HUES6 (cell line): ENCODE data around the gene CMIP.

Experiments
- H3K27ac ChIP-seq: 2 replicates; pipeline ENCODE4 v1.7.0; 2013; ENCODE audit warnings: low read depth, mild to moderate bottlenecking, low read length, inconsistent platforms
- H3K27me3 ChIP-seq: 2 replicates; pipeline ENCODE4 v1.6.1; 2013; ENCODE audit warnings: low read length; ENCODE audit not compliant: control insufficient read depth, insufficient read depth
- H3K36me3 ChIP-seq: 2 replicates; pipeline ENCODE4 v1.6.1; 2013; ENCODE audit warnings: low read length; ENCODE audit not compliant: control insufficient read depth, insufficient read depth
- H3K4me1 ChIP-seq: 2 replicates; pipeline ENCODE4 v1.6.1; 2013; ENCODE audit warnings: low read length; ENCODE audit not compliant: control insufficient read depth, insufficient read depth
- H3K4me3 ChIP-seq: 2 replicates; pipeline ENCODE4 v1.5.1; 2013; ENCODE audit warnings: low read depth, low read length
- H3K9ac ChIP-seq: one replicate; pipeline ENCODE4 v1.6.1; 2013; ENCODE audit warnings: mild to moderate bottlenecking, low read length
- H3K9me3 ChIP-seq: 2 replicates; pipeline ENCODE4 v1.6.1; 2013; ENCODE audit warnings: low read depth, low read length; ENCODE audit not compliant: control insufficient read depth, insufficient read depth

Gene CMIP

GRCh38 chr16:81617021-81617346 is 172.4 kb downstream of the CMIP start:
- Histone ChIP-seq H3K27me3 (no peaks in the 10 kb centered on the region), H3K9ac (no peak overlapping the region), H3K4me1 (peaks cover 14% of the 10 kb centered on the region; the same call in 1 of the 2 replicates), H3K27ac (no peak overlapping the region), H3K36me3 (peaks cover 31% of the 10 kb centered on the region), H3K9me3 (no peaks in the 10 kb centered on the region), H3K4me3 (no peak overlapping the region)

- no peak overlapping the region for H3K27ac ChIP-seq
- H3K9me3 ChIP-seq: no peaks in the 10 kb centered on the region
- peaks cover 29% of the 10 kb centered on the region for H3K36me3 ChIP-seq
- H3K27me3 ChIP-seq: no peaks in the 10 kb centered on the region
- no peak overlapping the region for H3K4me3 ChIP-seq
- H3K9ac ChIP-seq: no peak overlapping the region
- H3K4me1 ChIP-seq: peaks cover 11% of the 10 kb centered on the region; the same call in 1 of the 2 replicates
Observed at GRCh38 chr16:81618187-81618586, 173.6 kb downstream of the CMIP start.

- H3K9ac ChIP-seq: no peak overlapping the region
- H3K27ac ChIP-seq: no peak overlapping the region
- H3K4me3 ChIP-seq: no peak overlapping the region
- H3K36me3 ChIP-seq: peaks cover 28% of the 10 kb centered on the region
- H3K27me3 ChIP-seq: no peaks in the 10 kb centered on the region
- H3K9me3 ChIP-seq: no peaks in the 10 kb centered on the region
- H3K4me1 ChIP-seq: peaks cover 11% of the 10 kb centered on the region; the same call in 1 of the 2 replicates
Observed at GRCh38 chr16:81618661-81619060, 174.1 kb downstream of the CMIP start.

- Histone ChIP-seq H3K36me3 (peaks cover 28% of the 10 kb centered on the region), H3K27ac (no peak overlapping the region), H3K9ac (no peak overlapping the region), H3K4me1 (peaks cover 11% of the 10 kb centered on the region; the same call in 1 of the 2 replicates), H3K9me3 (no peaks in the 10 kb centered on the region), H3K27me3 (no peaks in the 10 kb centered on the region), H3K4me3 (no peak overlapping the region)
Observed at GRCh38 chr16:81620029-81620428, 175.4 kb downstream of the CMIP start.

GRCh38 chr16:81620796-81621195 is 176.2 kb downstream of the CMIP start:
- no peaks in the 10 kb centered on the region for H3K27me3 ChIP-seq
- peaks cover 11% of the 10 kb centered on the region; the same call in 1 of the 2 replicates for H3K4me1 ChIP-seq
- H3K9ac ChIP-seq: no peak overlapping the region
- no peak overlapping the region for H3K4me3 ChIP-seq
- peaks cover 28% of the 10 kb centered on the region for H3K36me3 ChIP-seq
- H3K9me3 ChIP-seq: no peaks in the 10 kb centered on the region
- no peak overlapping the region for H3K27ac ChIP-seq

GRCh38 chr16:81621496-81621895 is 176.9 kb downstream of the CMIP start:
- no peak overlapping the region for H3K27ac ChIP-seq
- no peak overlapping the region for H3K9ac ChIP-seq
- no peaks in the 10 kb centered on the region for H3K27me3 ChIP-seq
- no peaks in the 10 kb centered on the region for H3K9me3 ChIP-seq
- H3K4me3 ChIP-seq: no peak overlapping the region
- H3K36me3 ChIP-seq: peaks cover 25% of the 10 kb centered on the region
- H3K4me1 ChIP-seq: peaks cover 7% of the 10 kb centered on the region; the same call in 1 of the 2 replicates

- Histone ChIP-seq H3K4me1 (no peaks in the 10 kb centered on the region; the same call in 1 of the 2 replicates), H3K27me3 (no peaks in the 10 kb centered on the region), H3K36me3 (peaks cover 15% of the 10 kb centered on the region), H3K9ac (no peak overlapping the region), H3K9me3 (no peaks in the 10 kb centered on the region), H3K27ac (no peak overlapping the region), H3K4me3 (no peak overlapping the region)
Observed at GRCh38 chr16:81623365-81624102, 178.9 kb downstream of the CMIP start.

GRCh38 chr16:81624403-81624759 is 179.8 kb downstream of the CMIP start:
- Histone ChIP-seq H3K27ac (no peak overlapping the region), H3K4me1 (peaks cover under 1% of the 10 kb centered on the region; the same call in 1 of the 2 replicates), H3K4me3 (no peak overlapping the region), H3K27me3 (no peaks in the 10 kb centered on the region), H3K36me3 (peaks cover 11% of the 10 kb centered on the region; the same call in 1 of the 2 replicates), H3K9ac (no peak overlapping the region), H3K9me3 (no peaks in the 10 kb centered on the region)

- H3K9ac ChIP-seq: no peak overlapping the region
- H3K27ac ChIP-seq: 0 out of 2 replicates have a peak overlapping the region, but pooled peaks have one; percentile 2
- peaks cover 4% of the 10 kb centered on the region; the same call in 1 of the 2 replicates for H3K4me1 ChIP-seq
Observed at GRCh38 chr16:81624760-81625543, 180.3 kb downstream of the CMIP start.

GRCh38 chr16:81625544-81626153 is 181.0 kb downstream of the CMIP start:
- Histone ChIP-seq H3K4me1 (peaks cover 10% of the 10 kb centered on the region), H3K9ac (no peak overlapping the region), H3K27ac (peak overlapping the region; percentile 38; the same call in 1 of the 2 replicates)

More at GRCh38 chr16:81624760-81625543, 180.3 kb downstream of the CMIP start:
- Histone ChIP-seq H3K9me3 (no peaks in the 10 kb centered on the region), H3K36me3 (peaks cover 11% of the 10 kb centered on the region; the same call in 1 of the 2 replicates), H3K4me3 (no peak overlapping the region), H3K27me3 (no peaks in the 10 kb centered on the region)

More at GRCh38 chr16:81625544-81626153, 181.0 kb downstream of the CMIP start:
- Histone ChIP-seq H3K27me3 (no peaks in the 10 kb centered on the region), H3K36me3 (peaks cover 8% of the 10 kb centered on the region; the same call in 1 of the 2 replicates), H3K9me3 (no peaks in the 10 kb centered on the region), H3K4me3 (no peak overlapping the region)
